Liver (tissue), 9 donors: ENCODE results near the gene ATP6V0D1. TPM values are rescaled to one million over a fixed set of nuclear protein-coding genes. Genes with fewer than 3 reads are reported as not detected.

Source experiments
- DNase-seq: peaks from one replicate; pipeline ENCODE4 v3.0.0-alpha.2; 2017; ENCODE audit warnings: low spot score
- H3K27ac ChIP-seq, 2 donors: one replicate each; pipeline ENCODE4 v1.7.0; 2013; ENCODE audit warnings: inconsistent platforms in 2 of 2, low read length in 2 of 2, control low read depth in 1 of 2, low read depth in 1 of 2, mild to moderate bottlenecking in 1 of 2
- H3K27me3 ChIP-seq, 4 donors: one replicate each; pipeline versions ENCODE4 v1.6.1 to v1.7.0; 2013; ENCODE audit warnings: low read length in 3 of 4, inconsistent platforms in 1 of 4, mild to moderate bottlenecking in 1 of 4, moderate library complexity in 1 of 4; ENCODE audit not compliant: control insufficient read depth in 4 of 4, insufficient read depth in 4 of 4
- H3K36me3 ChIP-seq, 4 donors: one replicate each; pipeline versions ENCODE4 v1.6.1 to v1.7.0; 2013; ENCODE audit warnings: low read length in 3 of 4, mild to moderate bottlenecking in 3 of 4, low read depth in 1 of 4, moderate library complexity in 1 of 4; ENCODE audit not compliant: control insufficient read depth in 4 of 4, insufficient read depth in 3 of 4
- H3K4me1 ChIP-seq, 4 donors: one replicate each; pipeline versions ENCODE4 v1.6.1 to v1.7.0; 2013; ENCODE audit warnings: low read length in 3 of 4, mild to moderate bottlenecking in 3 of 4, moderate library complexity in 1 of 4; ENCODE audit not compliant: control insufficient read depth in 4 of 4, insufficient read depth in 4 of 4
- H3K4me3 ChIP-seq, 3 donors: one replicate each; pipeline versions ENCODE4 v1.6.1 to v1.7.0; 2013; ENCODE audit warnings: low read length in 3 of 3, control low read depth in 1 of 3, low read depth in 1 of 3, mild to moderate bottlenecking in 1 of 3
- H3K9ac ChIP-seq, 2 donors: one replicate each; pipeline ENCODE4 v1.7.0; 2013; ENCODE audit warnings: low read length in 2 of 2, mild to moderate bottlenecking in 2 of 2, moderate library complexity in 2 of 2, control low read depth in 1 of 2, low read depth in 1 of 2
- H3K9me3 ChIP-seq, 4 donors: one replicate each; pipeline versions ENCODE4 v1.6.1 to v1.7.0; 2013; ENCODE audit warnings: low read length in 3 of 4; ENCODE audit not compliant: control insufficient read depth in 4 of 4
- EGR1 ChIP-seq, 2 donors: IDR thresholded peaks; 2 replicates each; pipeline ENCODE4 v1.6.1; 2016 to 2018; ENCODE audit warnings: antibody characterized with exemption in 2 of 2, low read depth in 2 of 2
- FOXA1 ChIP-seq: IDR thresholded peaks from 2 replicates; pipeline ENCODE4 v1.6.1; 2016; ENCODE audit warnings: antibody characterized with exemption
- GABPA ChIP-seq, 2 donors: IDR thresholded peaks in 1 of 2; conservative IDR thresholded peaks in 1 of 2; 2 replicates each; pipeline ENCODE4 v1.6.1; 2016; ENCODE audit warnings: antibody characterized with exemption in 2 of 2, mild to moderate bottlenecking in 1 of 2, moderate library complexity in 1 of 2
- HNF4A ChIP-seq, 2 donors: conservative IDR thresholded peaks; 2 replicates each; pipeline ENCODE4 v1.6.1; 2016; ENCODE audit warnings: antibody characterized with exemption in 2 of 2, mild to moderate bottlenecking in 2 of 2
- HNF4G ChIP-seq: IDR thresholded peaks from 2 replicates; pipeline ENCODE4 v1.6.1; 2016; ENCODE audit warnings: antibody characterized with exemption
- JUND ChIP-seq, 2 donors: IDR thresholded peaks; 2 replicates each; pipeline ENCODE4 v1.6.1; 2016; ENCODE audit warnings: antibody characterized with exemption in 2 of 2
- NR2F2 ChIP-seq: IDR thresholded peaks from 2 replicates; pipeline ENCODE4 v1.6.1; 2016; ENCODE audit warnings: antibody characterized with exemption
- RAD21 ChIP-seq, 2 donors: IDR thresholded peaks; 2 replicates each; pipeline ENCODE4 v1.6.1; 2016; ENCODE audit warnings: antibody characterized with exemption in 2 of 2, mild to moderate bottlenecking in 2 of 2
- SP1 ChIP-seq: IDR thresholded peaks from 2 replicates; pipeline ENCODE4 v1.6.1; 2018; ENCODE audit warnings: antibody characterized with exemption, mild to moderate bottlenecking
- WGBS: extraction: QIAGEN DNeasy Blood & Tissue Kit; methylation state at CpG from one replicate; pipeline ENCODE4 v1.1.7; 2013; 5-methylcytosine and 5-hydroxymethylcytosine counted together
- polyA plus RNA-seq, 2 donors: library from polyadenylated mRNA; stranded (reverse) in 1 of 2; unstranded in 1 of 2; fragments of 200-250 nt in 1 of 2; fragments of >200 nt in 1 of 2; fragmentation: Nextera tagmentation in 1 of 2; extraction: Ambion mirVana in 1 of 2; gene quantifications; one replicate each; pipeline versions ENCODE4 v1.2.1 to v1.2.3, GENCODE V29; 2013 to 2015
- total RNA-seq, 2 donors: library from RNA; depleted of rRNA; stranded (reverse); fragments of >200 nt; gene quantifications; one replicate each; pipeline ENCODE4 v1.2.3, GENCODE V29; 2014
- TF ChIP-seq, protein P1 (sequence below): IDR thresholded peaks from 2 replicates; pipeline ENCODE4 v1.6.1; 2016; ENCODE audit warnings: antibody characterized with exemption
- TF ChIP-seq, protein P2 (sequence below): IDR thresholded peaks from 2 replicates; pipeline ENCODE4 v1.6.1; 2016; ENCODE audit warnings: antibody characterized with exemption
- TF ChIP-seq, protein P3 (sequence below): IDR thresholded peaks from 2 replicates; pipeline ENCODE4 v1.6.1; 2016; ENCODE audit warnings: antibody characterized with exemption, mild to moderate bottlenecking
- TF ChIP-seq, protein P4 (sequence below): fragments of 150-350 bp; IDR thresholded peaks from 2 replicates; pipeline ENCODE4 v1.5.1; 2017; ENCODE audit warnings: improper control_type of control experiment, low read depth, low read length; ENCODE audit not compliant: missing input control
- TF ChIP-seq, protein P5 (sequence below): IDR thresholded peaks from 2 replicates; pipeline ENCODE4 v1.6.1; 2016; ENCODE audit warnings: antibody characterized with exemption
- donor health status: healthy.
- donor health status: healthy.
- donor health status: healthy.
- donor health status: healthy.
- donor health status: healthy.

The ATP6V0D1 gene
- total and polyA plus RNA-seq, 4 donors = 47.6 to 80.2 (median 66.6) TPM

DNA sequence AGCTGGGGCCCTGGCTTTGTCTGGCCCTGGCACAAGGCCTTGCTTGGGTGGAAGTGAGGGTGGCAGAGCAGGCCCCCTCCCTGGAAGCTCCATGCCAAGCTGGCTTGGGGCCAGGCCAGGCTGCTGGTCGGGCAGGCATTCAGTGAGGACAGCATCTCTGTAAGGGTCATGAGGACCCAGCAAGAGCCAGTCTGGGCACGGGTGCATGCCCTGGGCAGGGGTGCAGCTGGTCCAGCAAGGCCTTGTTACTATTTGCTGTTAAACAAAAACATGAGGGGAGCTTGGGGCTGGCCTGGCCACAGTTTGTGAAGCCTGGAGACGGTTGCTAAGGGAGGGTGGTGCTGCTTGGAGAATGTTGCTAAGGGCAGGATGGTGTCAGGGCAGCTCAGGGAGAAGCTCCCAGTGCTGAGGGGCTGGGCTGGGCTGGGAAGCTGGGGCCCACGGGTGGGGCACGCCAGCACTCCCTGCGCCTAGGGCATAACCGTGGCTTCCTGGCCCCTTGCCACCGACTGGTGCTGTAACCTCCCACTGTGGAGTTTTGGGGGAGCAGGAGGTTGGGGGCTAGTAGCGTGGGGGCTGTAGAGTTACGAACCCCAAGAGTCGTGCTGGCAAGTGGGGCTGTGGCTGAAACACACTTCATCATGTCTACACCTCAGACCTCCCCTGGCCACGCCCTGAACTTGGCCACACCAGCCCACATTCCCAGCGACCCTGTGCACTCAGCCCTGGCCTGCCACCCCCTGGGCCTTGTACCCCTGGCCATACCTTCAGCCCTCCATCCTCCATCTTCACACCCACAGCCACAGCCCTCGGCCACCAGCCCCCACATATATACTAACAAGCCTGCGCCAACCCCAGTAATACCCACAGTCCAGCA, 89.3 kb downstream of the ATP6V0D1 start:
- Histone ChIP-seq H3K4me1 (peaks cover 3 to 19% (median 4%) of the 10 kb centered on the region in 4 donors), H3K4me3 (no peak overlapping the region), H3K9ac (no peak overlapping the region), H3K9me3 (no peaks in the 10 kb centered on the region), H3K27me3 (peaks cover 0 to 3% (median 0%) of the 10 kb centered on the region in 4 donors), H3K36me3 (no peaks in the 10 kb centered on the region), H3K27ac (no peak overlapping the region)
- DNase-seq = no peak
- 77% methylated on average over 15 of the region's 15 CpGs for WGBS
- TF ChIP-seq, protein P1, sequence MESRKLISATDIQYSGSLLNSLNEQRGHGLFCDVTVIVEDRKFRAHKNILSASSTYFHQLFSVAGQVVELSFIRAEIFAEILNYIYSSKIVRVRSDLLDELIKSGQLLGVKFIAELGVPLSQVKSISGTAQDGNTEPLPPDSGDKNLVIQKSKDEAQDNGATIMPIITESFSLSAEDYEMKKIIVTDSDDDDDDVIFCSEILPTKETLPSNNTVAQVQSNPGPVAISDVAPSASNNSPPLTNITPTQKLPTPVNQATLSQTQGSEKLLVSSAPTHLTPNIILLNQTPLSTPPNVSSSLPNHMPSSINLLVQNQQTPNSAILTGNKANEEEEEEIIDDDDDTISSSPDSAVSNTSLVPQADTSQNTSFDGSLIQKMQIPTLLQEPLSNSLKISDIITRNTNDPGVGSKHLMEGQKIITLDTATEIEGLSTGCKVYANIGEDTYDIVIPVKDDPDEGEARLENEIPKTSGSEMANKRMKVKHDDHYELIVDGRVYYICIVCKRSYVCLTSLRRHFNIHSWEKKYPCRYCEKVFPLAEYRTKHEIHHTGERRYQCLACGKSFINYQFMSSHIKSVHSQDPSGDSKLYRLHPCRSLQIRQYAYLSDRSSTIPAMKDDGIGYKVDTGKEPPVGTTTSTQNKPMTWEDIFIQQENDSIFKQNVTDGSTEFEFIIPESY = no peak
- TF ChIP-seq SP1 = no peak
- TF ChIP-seq FOXA1 = no peak
- TF ChIP-seq EGR1 (IDR thresholded peaks at IDR 0.05; ENCODE audit: low read depth in 2 of 2) = no peak
- no peak for TF ChIP-seq HNF4G
- TF ChIP-seq RAD21 (IDR thresholded peaks at IDR 0.05) = no peak
- TF ChIP-seq, protein P2, sequence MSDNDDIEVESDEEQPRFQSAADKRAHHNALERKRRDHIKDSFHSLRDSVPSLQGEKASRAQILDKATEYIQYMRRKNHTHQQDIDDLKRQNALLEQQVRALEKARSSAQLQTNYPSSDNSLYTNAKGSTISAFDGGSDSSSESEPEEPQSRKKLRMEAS = no peak
- TF ChIP-seq GABPA (IDR thresholded peaks at IDR 0.05 in 1 of 2, conservative IDR thresholded peaks at IDR 0.05 in 1 of 2) = no peak
- no peak for TF ChIP-seq HNF4A (conservative IDR thresholded peaks at IDR 0.05)
- no peak for TF ChIP-seq NR2F2
- no peak for TF ChIP-seq JUND (IDR thresholded peaks at IDR 0.05)
- TF ChIP-seq, protein P3, sequence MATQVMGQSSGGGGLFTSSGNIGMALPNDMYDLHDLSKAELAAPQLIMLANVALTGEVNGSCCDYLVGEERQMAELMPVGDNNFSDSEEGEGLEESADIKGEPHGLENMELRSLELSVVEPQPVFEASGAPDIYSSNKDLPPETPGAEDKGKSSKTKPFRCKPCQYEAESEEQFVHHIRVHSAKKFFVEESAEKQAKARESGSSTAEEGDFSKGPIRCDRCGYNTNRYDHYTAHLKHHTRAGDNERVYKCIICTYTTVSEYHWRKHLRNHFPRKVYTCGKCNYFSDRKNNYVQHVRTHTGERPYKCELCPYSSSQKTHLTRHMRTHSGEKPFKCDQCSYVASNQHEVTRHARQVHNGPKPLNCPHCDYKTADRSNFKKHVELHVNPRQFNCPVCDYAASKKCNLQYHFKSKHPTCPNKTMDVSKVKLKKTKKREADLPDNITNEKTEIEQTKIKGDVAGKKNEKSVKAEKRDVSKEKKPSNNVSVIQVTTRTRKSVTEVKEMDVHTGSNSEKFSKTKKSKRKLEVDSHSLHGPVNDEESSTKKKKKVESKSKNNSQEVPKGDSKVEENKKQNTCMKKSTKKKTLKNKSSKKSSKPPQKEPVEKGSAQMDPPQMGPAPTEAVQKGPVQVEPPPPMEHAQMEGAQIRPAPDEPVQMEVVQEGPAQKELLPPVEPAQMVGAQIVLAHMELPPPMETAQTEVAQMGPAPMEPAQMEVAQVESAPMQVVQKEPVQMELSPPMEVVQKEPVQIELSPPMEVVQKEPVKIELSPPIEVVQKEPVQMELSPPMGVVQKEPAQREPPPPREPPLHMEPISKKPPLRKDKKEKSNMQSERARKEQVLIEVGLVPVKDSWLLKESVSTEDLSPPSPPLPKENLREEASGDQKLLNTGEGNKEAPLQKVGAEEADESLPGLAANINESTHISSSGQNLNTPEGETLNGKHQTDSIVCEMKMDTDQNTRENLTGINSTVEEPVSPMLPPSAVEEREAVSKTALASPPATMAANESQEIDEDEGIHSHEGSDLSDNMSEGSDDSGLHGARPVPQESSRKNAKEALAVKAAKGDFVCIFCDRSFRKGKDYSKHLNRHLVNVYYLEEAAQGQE = no peak
- TF ChIP-seq, protein P4, sequence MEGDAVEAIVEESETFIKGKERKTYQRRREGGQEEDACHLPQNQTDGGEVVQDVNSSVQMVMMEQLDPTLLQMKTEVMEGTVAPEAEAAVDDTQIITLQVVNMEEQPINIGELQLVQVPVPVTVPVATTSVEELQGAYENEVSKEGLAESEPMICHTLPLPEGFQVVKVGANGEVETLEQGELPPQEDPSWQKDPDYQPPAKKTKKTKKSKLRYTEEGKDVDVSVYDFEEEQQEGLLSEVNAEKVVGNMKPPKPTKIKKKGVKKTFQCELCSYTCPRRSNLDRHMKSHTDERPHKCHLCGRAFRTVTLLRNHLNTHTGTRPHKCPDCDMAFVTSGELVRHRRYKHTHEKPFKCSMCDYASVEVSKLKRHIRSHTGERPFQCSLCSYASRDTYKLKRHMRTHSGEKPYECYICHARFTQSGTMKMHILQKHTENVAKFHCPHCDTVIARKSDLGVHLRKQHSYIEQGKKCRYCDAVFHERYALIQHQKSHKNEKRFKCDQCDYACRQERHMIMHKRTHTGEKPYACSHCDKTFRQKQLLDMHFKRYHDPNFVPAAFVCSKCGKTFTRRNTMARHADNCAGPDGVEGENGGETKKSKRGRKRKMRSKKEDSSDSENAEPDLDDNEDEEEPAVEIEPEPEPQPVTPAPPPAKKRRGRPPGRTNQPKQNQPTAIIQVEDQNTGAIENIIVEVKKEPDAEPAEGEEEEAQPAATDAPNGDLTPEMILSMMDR = no peak
- TF ChIP-seq, protein P5, sequence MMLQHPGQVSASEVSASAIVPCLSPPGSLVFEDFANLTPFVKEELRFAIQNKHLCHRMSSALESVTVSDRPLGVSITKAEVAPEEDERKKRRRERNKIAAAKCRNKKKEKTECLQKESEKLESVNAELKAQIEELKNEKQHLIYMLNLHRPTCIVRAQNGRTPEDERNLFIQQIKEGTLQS = no peak
